Suprapubic skin (tissue), 4 donors: ENCODE data around the gene LRSAM1.

ENCODE experiments used
- EP300 ChIP-seq: sonication (generic); formaldehyde crosslinking; IDR thresholded peaks from one replicate; pipeline ENCODE4 v1.6.1; 2017; ENCODE audit warnings: antibody characterized with exemption
- POLR2A ChIP-seq, 2 donors: fragments of 450-650 bp; IDR thresholded peaks; one replicate each; pipeline ENCODE4 v1.6.1; 2017; ENCODE audit warnings: antibody characterized with exemption in 2 of 2, mild to moderate bottlenecking in 2 of 2, moderate library complexity in 2 of 2
- POLR2AphosphoS5 ChIP-seq, 3 donors: sonication (generic); formaldehyde crosslinking; IDR thresholded peaks; one replicate each; pipeline ENCODE4 v1.6.1; 2017; ENCODE audit warnings: antibody characterized with exemption in 3 of 3
- TF ChIP-seq, protein P1 (sequence below), 2 donors: fragments of 200-600 bp in 1 of 2; fragments of 450-650 bp in 1 of 2; sonication (generic) in 1 of 2; IDR thresholded peaks; one replicate each; pipeline ENCODE4 v1.5.1; 2016 to 2019; ENCODE audit warnings: antibody characterized with exemption in 2 of 2, mild to moderate bottlenecking in 1 of 2, moderate library complexity in 1 of 2

DNA sequence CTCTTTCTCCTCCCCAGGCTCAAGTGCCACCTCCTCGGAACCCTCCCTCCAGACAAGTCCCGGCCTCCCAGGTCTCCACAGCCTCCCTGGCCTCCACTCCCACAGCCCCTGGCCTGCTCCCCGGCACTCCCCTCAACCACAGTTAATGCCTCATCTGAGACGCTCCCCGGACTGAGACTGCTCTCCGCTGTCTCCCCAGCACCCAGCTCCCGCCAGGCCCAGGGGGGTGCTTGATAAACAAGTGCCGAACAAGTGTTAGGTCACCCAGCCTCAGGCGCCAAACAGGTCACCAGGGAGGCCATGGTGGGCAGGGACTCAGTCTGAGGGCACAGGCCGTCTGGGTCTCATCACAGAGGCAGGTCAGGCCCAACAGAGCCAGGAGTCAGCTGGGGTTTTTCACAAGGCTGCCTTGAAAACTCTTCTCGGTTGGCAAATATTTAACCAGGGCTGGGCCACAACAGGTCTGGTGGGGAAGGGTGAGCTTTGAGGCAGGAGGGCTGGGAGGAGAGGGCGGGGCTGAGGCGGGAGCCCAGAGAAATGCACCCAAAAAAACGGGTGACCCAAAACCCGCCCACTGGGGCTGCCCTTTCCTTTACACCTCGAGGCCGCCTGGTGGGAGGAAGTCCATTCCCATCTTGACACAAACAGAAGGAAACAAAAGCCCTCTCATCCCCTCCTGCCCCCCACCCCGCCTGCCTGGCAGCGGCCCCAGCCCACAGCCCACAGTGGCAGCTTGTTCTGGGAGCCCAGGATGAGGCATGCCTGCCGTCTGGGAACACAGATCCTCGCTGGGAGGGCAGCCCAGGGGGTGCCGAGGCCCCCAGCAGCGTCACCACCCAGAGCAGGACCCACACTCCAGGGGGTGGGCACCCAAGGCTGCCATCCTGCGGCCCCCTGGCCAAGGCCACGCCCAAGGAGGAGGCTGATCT lies 94.2 kb downstream of the LRSAM1 start:
- TF ChIP-seq, protein P1, sequence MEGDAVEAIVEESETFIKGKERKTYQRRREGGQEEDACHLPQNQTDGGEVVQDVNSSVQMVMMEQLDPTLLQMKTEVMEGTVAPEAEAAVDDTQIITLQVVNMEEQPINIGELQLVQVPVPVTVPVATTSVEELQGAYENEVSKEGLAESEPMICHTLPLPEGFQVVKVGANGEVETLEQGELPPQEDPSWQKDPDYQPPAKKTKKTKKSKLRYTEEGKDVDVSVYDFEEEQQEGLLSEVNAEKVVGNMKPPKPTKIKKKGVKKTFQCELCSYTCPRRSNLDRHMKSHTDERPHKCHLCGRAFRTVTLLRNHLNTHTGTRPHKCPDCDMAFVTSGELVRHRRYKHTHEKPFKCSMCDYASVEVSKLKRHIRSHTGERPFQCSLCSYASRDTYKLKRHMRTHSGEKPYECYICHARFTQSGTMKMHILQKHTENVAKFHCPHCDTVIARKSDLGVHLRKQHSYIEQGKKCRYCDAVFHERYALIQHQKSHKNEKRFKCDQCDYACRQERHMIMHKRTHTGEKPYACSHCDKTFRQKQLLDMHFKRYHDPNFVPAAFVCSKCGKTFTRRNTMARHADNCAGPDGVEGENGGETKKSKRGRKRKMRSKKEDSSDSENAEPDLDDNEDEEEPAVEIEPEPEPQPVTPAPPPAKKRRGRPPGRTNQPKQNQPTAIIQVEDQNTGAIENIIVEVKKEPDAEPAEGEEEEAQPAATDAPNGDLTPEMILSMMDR (IDR thresholded peaks at IDR 0.05): no peak
- TF ChIP-seq POLR2AphosphoS5 (IDR thresholded peaks at IDR 0.05) (no peak), POLR2A (IDR thresholded peaks at IDR 0.05) (no peak), EP300 (no peak)
